ENCODE results near the gene UFD1. TPM values are rescaled to one million over a fixed set of nuclear protein-coding genes. Genes with fewer than 3 reads are reported as not detected.

The UFD1 gene
- total and polyA plus RNA-seq, 9 of the 15 experiments (the other 6 are each of a cell fraction or from before 2014, with no cell fraction given), result 238 to 645 (median 363) TPM

DNA sequence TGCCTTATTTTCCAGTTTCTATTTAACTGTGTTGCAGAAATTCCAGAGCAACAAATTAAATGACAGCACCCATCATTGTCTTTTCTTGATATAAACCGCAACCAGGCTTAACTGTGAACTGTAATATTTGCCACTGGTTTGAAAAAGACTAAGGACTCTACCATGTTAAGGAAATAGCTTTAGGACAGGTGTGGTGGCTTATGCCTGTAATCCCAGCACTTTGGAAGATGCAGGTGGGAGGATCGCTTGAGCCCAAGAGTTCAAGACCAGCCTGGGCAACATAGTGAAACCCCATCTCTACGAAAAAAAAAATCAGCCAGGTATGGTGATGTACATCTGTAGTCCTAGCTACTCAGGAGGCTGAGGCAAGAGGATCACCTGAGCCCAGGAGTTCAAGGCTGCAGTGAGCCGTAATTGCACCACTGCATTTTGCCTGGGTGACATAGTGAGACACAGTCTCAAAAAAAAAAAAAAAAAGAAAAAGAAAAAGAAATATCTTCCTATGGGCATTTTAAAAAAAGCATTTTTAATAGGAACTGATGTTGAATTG is 76.3 kb downstream of the UFD1 start (continued):
- TF ChIP-seq DMBX1 (CRISPR knock-in tag; IDR thresholded peaks at IDR 0.05; ENCODE audit: borderline replicate concordance), result 0 out of 2 replicates have a peak, but pooled peaks have one; percentile 20
- TF ChIP-seq MECOM (CRISPR knock-in tag; IDR thresholded peaks at IDR 0.05), result peak; percentile 57; the same call in 1 of the 2 replicates
- TF ChIP-seq HDAC8 (tag; IDR thresholded peaks at IDR 0.05), result no peak
- TF ChIP-seq HNRNPUL1 (IDR thresholded peaks at IDR 0.05; ENCODE audit: low read length), result no peak
- TF ChIP-seq OTX1 (CRISPR knock-in tag; IDR thresholded peaks at IDR 0.05), result no peak
- TF ChIP-seq, protein P1, sequence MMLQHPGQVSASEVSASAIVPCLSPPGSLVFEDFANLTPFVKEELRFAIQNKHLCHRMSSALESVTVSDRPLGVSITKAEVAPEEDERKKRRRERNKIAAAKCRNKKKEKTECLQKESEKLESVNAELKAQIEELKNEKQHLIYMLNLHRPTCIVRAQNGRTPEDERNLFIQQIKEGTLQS (IDR thresholded peaks at IDR 0.05), result no peak
- TF ChIP-seq, protein P1 (CRISPR knock-in tag; conservative IDR thresholded peaks at IDR 0.05), result 0 out of 2 replicates have a peak, but pooled peaks have one; percentile 3
- TF ChIP-seq, protein P2, sequence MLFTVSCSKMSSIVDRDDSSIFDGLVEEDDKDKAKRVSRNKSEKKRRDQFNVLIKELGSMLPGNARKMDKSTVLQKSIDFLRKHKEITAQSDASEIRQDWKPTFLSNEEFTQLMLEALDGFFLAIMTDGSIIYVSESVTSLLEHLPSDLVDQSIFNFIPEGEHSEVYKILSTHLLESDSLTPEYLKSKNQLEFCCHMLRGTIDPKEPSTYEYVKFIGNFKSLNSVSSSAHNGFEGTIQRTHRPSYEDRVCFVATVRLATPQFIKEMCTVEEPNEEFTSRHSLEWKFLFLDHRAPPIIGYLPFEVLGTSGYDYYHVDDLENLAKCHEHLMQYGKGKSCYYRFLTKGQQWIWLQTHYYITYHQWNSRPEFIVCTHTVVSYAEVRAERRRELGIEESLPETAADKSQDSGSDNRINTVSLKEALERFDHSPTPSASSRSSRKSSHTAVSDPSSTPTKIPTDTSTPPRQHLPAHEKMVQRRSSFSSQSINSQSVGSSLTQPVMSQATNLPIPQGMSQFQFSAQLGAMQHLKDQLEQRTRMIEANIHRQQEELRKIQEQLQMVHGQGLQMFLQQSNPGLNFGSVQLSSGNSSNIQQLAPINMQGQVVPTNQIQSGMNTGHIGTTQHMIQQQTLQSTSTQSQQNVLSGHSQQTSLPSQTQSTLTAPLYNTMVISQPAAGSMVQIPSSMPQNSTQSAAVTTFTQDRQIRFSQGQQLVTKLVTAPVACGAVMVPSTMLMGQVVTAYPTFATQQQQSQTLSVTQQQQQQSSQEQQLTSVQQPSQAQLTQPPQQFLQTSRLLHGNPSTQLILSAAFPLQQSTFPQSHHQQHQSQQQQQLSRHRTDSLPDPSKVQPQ (CRISPR knock-in tag; IDR thresholded peaks at IDR 0.05; ENCODE audit: borderline replicate concordance), result no peak
- TF ChIP-seq GATAD2A (IDR thresholded peaks at IDR 0.05), result no peak
- 0 out of 2 replicates have a peak, but pooled peaks have one; percentile 8 for TF ChIP-seq ELF4 (CRISPR knock-in tag; IDR thresholded peaks at IDR 0.05)
